DND-41 (cell line): ENCODE data around the gene F13A1.

Experiments
- ATAC-seq: fragments of 200-7000 bp; cut with Tn5 transposase; 3 replicates; pipeline ENCODE4 v1.9.1; 2021; ENCODE audit warnings: low read depth; ENCODE audit not compliant: insufficient read depth
- DNase-seq: peaks from one replicate; pipeline ENCODE4 v3.0.0-alpha.2; 2020
- H2AFZ ChIP-seq: 2 replicates; pipeline ENCODE4 v1.6.0; 2012; ENCODE audit warnings: low read depth, low read length
- H3K27ac ChIP-seq: 2 replicates; pipeline ENCODE4 v1.5.1; 2012; ENCODE audit warnings: low read length, inconsistent platforms
- H3K27me3 ChIP-seq: fragments of 200-600 bp; sonication (generic); 2 replicates; pipeline ENCODE4 v1.6.0; 2012; ENCODE audit warnings: low read length, mild to moderate bottlenecking, inconsistent platforms; ENCODE audit not compliant: insufficient read depth, poor library complexity
- H3K36me3 ChIP-seq: 2 replicates; pipeline ENCODE4 v1.5.1; 2012; ENCODE audit warnings: low read length, inconsistent platforms; ENCODE audit not compliant: insufficient read depth
- H3K4me1 ChIP-seq: 2 replicates; pipeline ENCODE4 v1.5.1; 2012; ENCODE audit warnings: mild to moderate bottlenecking, low read length; ENCODE audit not compliant: insufficient read depth
- H3K4me2 ChIP-seq: 2 replicates; pipeline ENCODE4 v1.6.0; 2012; ENCODE audit warnings: mild to moderate bottlenecking, moderate library complexity, low read length, inconsistent platforms; ENCODE audit not compliant: insufficient read depth
- H3K4me3 ChIP-seq, 2 experiments: fragments of 200-600 bp in 1 of 2; shearing (Covaris generic) in 1 of 2; 2 replicates each; pipeline ENCODE4 v1.5.1; 2012 to 2016; ENCODE audit warnings: inconsistent platforms in 2 of 2, low read length in 2 of 2, mild to moderate bottlenecking in 2 of 2, low read depth in 1 of 2, moderate library complexity in 1 of 2
- H3K79me2 ChIP-seq: 2 replicates; pipeline ENCODE4 v1.6.0; 2012; ENCODE audit warnings: low read length, inconsistent platforms; ENCODE audit not compliant: insufficient read depth
- H3K9ac ChIP-seq: 2 replicates; pipeline ENCODE4 v1.6.0; 2012; ENCODE audit warnings: low read depth, mild to moderate bottlenecking, inconsistent platforms, low read length, moderate library complexity
- H3K9me3 ChIP-seq: 2 replicates; pipeline ENCODE4 v1.5.1; 2012; ENCODE audit warnings: low read length, moderate library complexity, mild to moderate bottlenecking, inconsistent platforms; ENCODE audit not compliant: insufficient read depth, severe bottlenecking
- H4K20me1 ChIP-seq: 2 replicates; pipeline ENCODE4 v1.6.0; 2012; ENCODE audit warnings: low read length; ENCODE audit not compliant: insufficient read depth
- EZH2 ChIP-seq: IDR thresholded peaks from 3 replicates; pipeline ENCODE4 v1.6.1; 2012; ENCODE audit warnings: borderline replicate concordance, low read depth, mild to moderate bottlenecking, moderate library complexity, low read length, inconsistent platforms; ENCODE audit not compliant: severe bottlenecking
- TF ChIP-seq, protein P1 (sequence below): IDR thresholded peaks from 2 replicates; pipeline ENCODE4 v1.5.1; 2012; ENCODE audit warnings: borderline replicate concordance, low read length, moderate library complexity, mild to moderate bottlenecking; ENCODE audit not compliant: poor library complexity, severe bottlenecking; ENCODE audit errors: extremely low read depth

F13A1 gene

GRCh38 chr6:6202886-6203285 is 117.6 kb downstream of the F13A1 start:
- no peak for DNase-seq
- peaks cover 3% of the 10 kb centered on the region for H3K27me3 ChIP-seq

DNA sequence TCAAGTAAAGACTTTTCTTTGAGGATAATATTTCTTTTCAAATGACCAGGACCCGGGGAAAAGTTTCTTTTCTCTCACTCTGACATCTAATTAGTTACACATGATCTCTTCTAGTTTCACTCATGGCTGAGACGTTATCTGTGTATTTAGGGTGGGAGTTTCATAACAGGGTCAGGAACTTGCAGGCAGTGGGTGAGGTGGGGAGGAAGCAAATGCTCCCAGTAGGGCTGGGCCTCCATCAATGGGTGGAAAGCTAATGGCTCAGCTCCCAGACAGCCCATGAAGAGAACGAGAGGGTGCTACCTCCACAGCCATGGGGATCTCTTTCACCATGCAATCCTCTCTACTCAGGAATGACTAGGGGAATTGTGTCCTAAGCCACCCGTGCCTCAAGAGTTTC is 119.3 kb downstream of the F13A1 start:
- H3K27ac ChIP-seq, result no peak overlapping the region

More at GRCh38 chr6:6202886-6203285, 117.6 kb downstream of the F13A1 start:
- Histone ChIP-seq H3K27ac (no peak overlapping the region), H3K4me3 (no peak overlapping the region), H3K4me2 (no peak overlapping the region), H3K79me2 (no peaks in the 10 kb centered on the region), H3K4me1 (no peaks in the 10 kb centered on the region), H3K9me3 (no peaks in the 10 kb centered on the region), H4K20me1 (no peaks in the 10 kb centered on the region), H3K9ac (no peak overlapping the region), H3K36me3 (no peaks in the 10 kb centered on the region), H2AFZ (no peak overlapping the region)
- TF ChIP-seq EZH2, result no peak
- no peak for ATAC-seq

GRCh38 chr6:6199678-6200077 is 120.8 kb downstream of the F13A1 start:
- no peaks in the 10 kb centered on the region for H4K20me1 ChIP-seq
- ATAC-seq (no peak), DNase-seq (no peak)
- H3K9me3 ChIP-seq, result no peaks in the 10 kb centered on the region
- H3K4me2 ChIP-seq, result no peak overlapping the region
- no peak overlapping the region for H2AFZ ChIP-seq
- no peak overlapping the region for H3K4me3 ChIP-seq
- no peaks in the 10 kb centered on the region for H3K36me3 ChIP-seq
- H3K27ac ChIP-seq, result no peak overlapping the region
- TF ChIP-seq, protein P1, sequence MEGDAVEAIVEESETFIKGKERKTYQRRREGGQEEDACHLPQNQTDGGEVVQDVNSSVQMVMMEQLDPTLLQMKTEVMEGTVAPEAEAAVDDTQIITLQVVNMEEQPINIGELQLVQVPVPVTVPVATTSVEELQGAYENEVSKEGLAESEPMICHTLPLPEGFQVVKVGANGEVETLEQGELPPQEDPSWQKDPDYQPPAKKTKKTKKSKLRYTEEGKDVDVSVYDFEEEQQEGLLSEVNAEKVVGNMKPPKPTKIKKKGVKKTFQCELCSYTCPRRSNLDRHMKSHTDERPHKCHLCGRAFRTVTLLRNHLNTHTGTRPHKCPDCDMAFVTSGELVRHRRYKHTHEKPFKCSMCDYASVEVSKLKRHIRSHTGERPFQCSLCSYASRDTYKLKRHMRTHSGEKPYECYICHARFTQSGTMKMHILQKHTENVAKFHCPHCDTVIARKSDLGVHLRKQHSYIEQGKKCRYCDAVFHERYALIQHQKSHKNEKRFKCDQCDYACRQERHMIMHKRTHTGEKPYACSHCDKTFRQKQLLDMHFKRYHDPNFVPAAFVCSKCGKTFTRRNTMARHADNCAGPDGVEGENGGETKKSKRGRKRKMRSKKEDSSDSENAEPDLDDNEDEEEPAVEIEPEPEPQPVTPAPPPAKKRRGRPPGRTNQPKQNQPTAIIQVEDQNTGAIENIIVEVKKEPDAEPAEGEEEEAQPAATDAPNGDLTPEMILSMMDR, result no peak
- TF ChIP-seq EZH2, result no peak
- peaks cover 3% of the 10 kb centered on the region for H3K27me3 ChIP-seq
- H3K9ac ChIP-seq, result no peak overlapping the region
- H3K79me2 ChIP-seq, result no peaks in the 10 kb centered on the region
- no peaks in the 10 kb centered on the region for H3K4me1 ChIP-seq

More for the DNA sequence above, 119.3 kb downstream of the F13A1 start:
- no peak for DNase-seq
- Histone ChIP-seq H3K27me3 (peaks cover 3% of the 10 kb centered on the region), H3K4me1 (no peaks in the 10 kb centered on the region), H3K79me2 (no peaks in the 10 kb centered on the region), H2AFZ (no peak overlapping the region), H3K4me3 (no peak overlapping the region), H3K4me2 (no peak overlapping the region), H4K20me1 (no peaks in the 10 kb centered on the region), H3K9me3 (no peaks in the 10 kb centered on the region), H3K36me3 (no peaks in the 10 kb centered on the region), H3K9ac (no peak overlapping the region)
- ATAC-seq, result no peak
- no peak for TF ChIP-seq EZH2
- TF ChIP-seq, protein P1, result no peak

- Histone ChIP-seq H3K4me1 (no peaks in the 10 kb centered on the region), H3K4me3 (no peak overlapping the region), H3K9me3 (no peaks in the 10 kb centered on the region), H4K20me1 (no peaks in the 10 kb centered on the region), H3K27me3 (no peaks in the 10 kb centered on the region), H3K27ac (no peak overlapping the region), H3K4me2 (no peak overlapping the region), H2AFZ (no peak overlapping the region), H3K36me3 (no peaks in the 10 kb centered on the region), H3K79me2 (no peaks in the 10 kb centered on the region), H3K9ac (no peak overlapping the region)
- no peak for TF ChIP-seq EZH2
- TF ChIP-seq, protein P1, result no peak
- DNase-seq (no peak), ATAC-seq (no peak)
Observed at GRCh38 chr6:6196762-6197161, 123.7 kb downstream of the F13A1 start.
